ENCODE measurements around the gene VARS2. TPM values are rescaled to one million over a fixed set of nuclear protein-coding genes. Genes with fewer than 3 reads are reported as not detected.

The VARS2 gene
- total RNA-seq, 2 donors from 2014 or later, result 20.2 to 26.0 TPM

- TF ChIP-seq CTCF (IDR thresholded peaks at IDR 0.05), result no peak
- Histone ChIP-seq H3K4me1 (ENCODE audit: control insufficient read depth in 1 of 2, low read depth in 2 of 2) (no peaks in the 10 kb centered on the region), H3K27ac (no peak overlapping the region), H3K4me3 (no peak overlapping the region), H3K36me3 (no peaks in the 10 kb centered on the region), H3K9me3 (no peaks in the 10 kb centered on the region), H3K27me3 (replicated peaks; ENCODE audit: insufficient read depth) (no peaks in the 10 kb centered on the region)
- ATAC-seq (ENCODE audit: insufficient number of reproducible peaks, low FRiP score, low read depth) (no peak), DNase-seq (ENCODE audit: low spot score) (no peak)
These were observed 56.9 kb downstream of the VARS2 start for GRCh38 chr6:30970946-30971345.

GRCh38 chr6:30972816-30973215 lies 58.8 kb downstream of the VARS2 start:
- Histone ChIP-seq H3K27me3 (replicated peaks; ENCODE audit: insufficient read depth) (no peaks in the 10 kb centered on the region), H3K27ac (no peak overlapping the region), H3K36me3 (no peaks in the 10 kb centered on the region), H3K9me3 (no peaks in the 10 kb centered on the region), H3K4me3 (no peak overlapping the region), H3K4me1 (ENCODE audit: control insufficient read depth in 1 of 2, low read depth in 2 of 2) (no peaks in the 10 kb centered on the region)
- ATAC-seq (ENCODE audit: insufficient number of reproducible peaks, low FRiP score, low read depth) (no peak), DNase-seq (ENCODE audit: low spot score) (no peak)
- TF ChIP-seq CTCF (IDR thresholded peaks at IDR 0.05), result no peak

- no peaks in the 10 kb centered on the region for H3K4me1 ChIP-seq (ENCODE audit: control insufficient read depth in 1 of 2, low read depth in 2 of 2)
- no peak for ATAC-seq (ENCODE audit: insufficient number of reproducible peaks, low FRiP score, low read depth)
- no peak for TF ChIP-seq CTCF (IDR thresholded peaks at IDR 0.05)
These were observed 60.6 kb downstream of the VARS2 start for GRCh38 chr6:30974490-30975252.

More at GRCh38 chr6:30974490-30975252, 60.6 kb downstream of the VARS2 start:
- Histone ChIP-seq H3K9me3 (no peaks in the 10 kb centered on the region), H3K4me3 (no peak overlapping the region), H3K27ac (no peak overlapping the region), H3K27me3 (replicated peaks; ENCODE audit: insufficient read depth) (no peaks in the 10 kb centered on the region), H3K36me3 (no peaks in the 10 kb centered on the region)
- DNase-seq (ENCODE audit: low spot score), result no peak

Other genes starting within 250 kb of the VARS2 start
- 10 to 100 TPM; 27.4 to 55.2 TPM for gene DHX16, start 241.2 kb upstream of the VARS2 start, total RNA-seq
- 10 to 100 TPM; 65.7 to 88.2 TPM for gene PPP1R18, start 227.6 kb upstream of the VARS2 start, total RNA-seq
- gene NRM, start 223.3 kb upstream of the VARS2 start, total RNA-seq, result 10 to 100 TPM in 1 of 2 donors, 1 to 10 TPM in 1; 2.3 to 17.1 TPM
- gene MDC1, start 197.0 kb upstream of the VARS2 start, total RNA-seq, result 10 to 100 TPM; 16.6 to 22.6 TPM
- gene TUBB, start 193.9 kb upstream of the VARS2 start, total RNA-seq, result 100 to 1,000 TPM; 172 to 243 TPM
- gene FLOT1, start 171.6 kb upstream of the VARS2 start, total RNA-seq, result 100 to 1,000 TPM; 135 to 177 TPM
- gene IER3, start 169.7 kb upstream of the VARS2 start, total RNA-seq, result 10 to 100 TPM; 43.5 to 43.8 TPM
- 10 to 100 TPM; 22.1 to 23.8 TPM for gene DDR1, start 29.7 kb upstream of the VARS2 start, total RNA-seq
- 10 to 100 TPM; 14.9 to 42.2 TPM for gene GTF2H4, start 6.0 kb upstream of the VARS2 start, total RNA-seq
- not detected for gene SFTA2, start 17.9 kb downstream of the VARS2 start, total RNA-seq
- gene MUCL3, start 26.7 kb downstream of the VARS2 start, total RNA-seq, result 10 to 100 TPM in 1 of 2 donors, not detected in 1; 13.8 TPM
- not detected for gene MUC21, start 69.5 kb downstream of the VARS2 start, total RNA-seq
- not detected for gene MUC22, start 96.2 kb downstream of the VARS2 start, total RNA-seq
- gene C6orf15, start 198.3 kb downstream of the VARS2 start, total RNA-seq, result not detected
- 1 to 10 TPM; 3.7 to 6.8 TPM for gene PSORS1C1, start 200.6 kb downstream of the VARS2 start, total RNA-seq
- gene CDSN, start 206.2 kb downstream of the VARS2 start, total RNA-seq, result 1 to 10 TPM in 1 of 2 donors, under 1 TPM in 1; 0.28 to 1.6 TPM
- not detected for gene PSORS1C2, start 224.8 kb downstream of the VARS2 start, total RNA-seq
- gene CCHCR1, start 243.6 kb downstream of the VARS2 start, total RNA-seq, result 10 to 100 TPM; 11.1 to 31.6 TPM
- 10 to 100 TPM in 1 of 2 donors, 1 to 10 TPM in 1; 1.6 to 15.7 TPM for gene TCF19, start 244.4 kb downstream of the VARS2 start, total RNA-seq